ENCODE data around the gene CCDC137. TPM values are rescaled to one million over a fixed set of nuclear protein-coding genes. Genes with fewer than 3 reads are reported as not detected.

The CCDC137 gene
- total and polyA plus RNA-seq, 2 donors (not counting 1 experiment from before 2014, with no cell fraction given), result 6.9 to 9.8 TPM

GRCh38 chr17:81683208-81683583, 16.7 kb downstream of the CCDC137 start:
- Histone ChIP-seq H3K9ac (ENCODE audit: insufficient read depth, low read length) (peak overlapping the region; percentile 92), H3K79me2 (ENCODE audit: control insufficient read depth, insufficient read depth, low read length) (peaks cover 61% of the 10 kb centered on the region), H4K20me1 (ENCODE audit: control insufficient read depth, extremely low read depth, insufficient read depth, low read length) (peaks cover 2% of the 10 kb centered on the region), H3K36me3 (ENCODE audit: control insufficient read depth, insufficient read depth, low read length) (peaks cover 24% of the 10 kb centered on the region), H3K9me3 (ENCODE audit: control insufficient read depth, insufficient read depth, low read depth, low read length) (no peaks in the 10 kb centered on the region), H3K4me3 (replicated peaks in 1 of 4; ENCODE audit: control extremely low read depth in 1 of 4, insufficient read depth in 1 of 4, low read depth in 3 of 4, low read length in 4 of 4) (peak overlapping the region; percentile 80 to 97 (median 92)), H3K4me2 (ENCODE audit: extremely low read depth, insufficient read depth, low read length) (peak overlapping the region; percentile 88), H3K27me3 (ENCODE audit: control insufficient read depth, insufficient read depth, low read length) (no peaks in the 10 kb centered on the region), H3K4me1 (ENCODE audit: control insufficient read depth, extremely low read depth, insufficient read depth, low read length) (peaks cover 12% of the 10 kb centered on the region), H2AFZ (ENCODE audit: low read length) (peak overlapping the region; percentile 57), H3K27ac (ENCODE audit: insufficient read depth, low read length) (peak overlapping the region; percentile 94)
- DNase-seq (ENCODE audit: low read depth in 2 of 2), result no peak
- TF ChIP-seq, protein P1, sequence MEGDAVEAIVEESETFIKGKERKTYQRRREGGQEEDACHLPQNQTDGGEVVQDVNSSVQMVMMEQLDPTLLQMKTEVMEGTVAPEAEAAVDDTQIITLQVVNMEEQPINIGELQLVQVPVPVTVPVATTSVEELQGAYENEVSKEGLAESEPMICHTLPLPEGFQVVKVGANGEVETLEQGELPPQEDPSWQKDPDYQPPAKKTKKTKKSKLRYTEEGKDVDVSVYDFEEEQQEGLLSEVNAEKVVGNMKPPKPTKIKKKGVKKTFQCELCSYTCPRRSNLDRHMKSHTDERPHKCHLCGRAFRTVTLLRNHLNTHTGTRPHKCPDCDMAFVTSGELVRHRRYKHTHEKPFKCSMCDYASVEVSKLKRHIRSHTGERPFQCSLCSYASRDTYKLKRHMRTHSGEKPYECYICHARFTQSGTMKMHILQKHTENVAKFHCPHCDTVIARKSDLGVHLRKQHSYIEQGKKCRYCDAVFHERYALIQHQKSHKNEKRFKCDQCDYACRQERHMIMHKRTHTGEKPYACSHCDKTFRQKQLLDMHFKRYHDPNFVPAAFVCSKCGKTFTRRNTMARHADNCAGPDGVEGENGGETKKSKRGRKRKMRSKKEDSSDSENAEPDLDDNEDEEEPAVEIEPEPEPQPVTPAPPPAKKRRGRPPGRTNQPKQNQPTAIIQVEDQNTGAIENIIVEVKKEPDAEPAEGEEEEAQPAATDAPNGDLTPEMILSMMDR (conservative IDR thresholded peaks at IDR 0.05 in 1 of 2, IDR thresholded peaks at IDR 0.05 in 1 of 2; ENCODE audit: low read depth in 1 of 2, low read length in 2 of 2), result no peak
- TF ChIP-seq EZH2 (IDR thresholded peaks at IDR 0.05; ENCODE audit: low read length, missing control alignments), result no peak

DNA sequence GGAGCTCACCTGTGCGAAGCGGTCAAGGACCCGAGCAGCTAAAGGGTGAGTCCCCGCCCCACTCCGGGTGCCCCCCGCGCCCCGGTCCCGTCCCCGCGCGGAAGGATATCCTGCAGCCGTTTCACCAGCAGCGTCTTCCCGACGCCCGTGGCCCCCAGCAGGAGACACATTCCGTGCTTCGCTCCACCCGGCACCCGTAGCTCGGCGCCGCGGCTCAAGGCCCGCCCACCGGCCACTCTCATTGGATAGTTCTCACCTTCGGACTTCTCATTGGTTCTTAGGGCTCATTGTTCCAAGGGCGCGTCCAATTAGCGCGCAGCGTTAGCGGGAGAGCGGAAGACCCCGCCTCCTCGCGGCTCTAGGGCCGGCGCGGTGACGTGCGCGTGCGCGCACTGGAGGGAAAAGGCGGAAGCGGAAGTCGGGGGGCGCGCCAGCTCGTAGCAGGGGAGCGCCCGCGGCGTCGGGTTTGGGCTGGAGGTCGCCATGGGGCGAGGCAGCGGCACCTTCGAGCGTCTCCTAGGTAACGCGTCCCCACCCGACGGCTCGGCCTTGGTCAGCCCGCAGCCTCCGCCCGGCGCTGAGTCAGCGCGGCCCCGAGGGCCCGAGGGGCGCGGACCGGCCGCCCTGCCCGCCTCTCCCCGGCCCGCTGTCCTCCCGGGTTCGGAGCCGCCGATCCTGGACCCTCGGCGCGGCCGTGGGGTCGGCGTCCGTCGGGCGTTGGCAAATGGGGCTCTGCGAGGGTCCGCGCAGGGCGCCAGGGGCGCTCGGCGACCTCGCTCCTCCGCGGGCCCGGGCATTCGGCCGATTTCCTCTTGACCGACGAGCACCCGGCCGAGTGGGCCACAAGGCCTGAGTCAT, 17.3 kb downstream of the CCDC137 start, which contains the start of the genes ARL16 and HGS:
TSS of gene ARL16 (minus strand) at position 214 of the 858 bp plus-strand sequence. CDS start at position 170, 44 bp downstream.
TSS of gene HGS (plus strand) at position 428 of the 858 bp plus-strand sequence. CDS start at position 484, 56 bp downstream.
- H3K4me1 ChIP-seq (ENCODE audit: control insufficient read depth, extremely low read depth, insufficient read depth, low read length), result peaks cover 12% of the 10 kb centered on the region
- H4K20me1 ChIP-seq (ENCODE audit: control insufficient read depth, extremely low read depth, insufficient read depth, low read length), result peaks cover 2% of the 10 kb centered on the region
- peak within 1 kb of the TSS; percentile 96 for H3K27ac ChIP-seq (ENCODE audit: insufficient read depth, low read length)
- no peaks in the 10 kb centered on the region for H3K27me3 ChIP-seq (ENCODE audit: control insufficient read depth, insufficient read depth, low read length)
- no peaks in the 10 kb centered on the region for H3K9me3 ChIP-seq (ENCODE audit: control insufficient read depth, insufficient read depth, low read depth, low read length)
- H3K4me3 ChIP-seq (replicated peaks in 1 of 4; ENCODE audit: control extremely low read depth in 1 of 4, insufficient read depth in 1 of 4, low read depth in 3 of 4, low read length in 4 of 4), result peak within 1 kb of the TSS; percentile 89 to 97 (median 92)
- H3K36me3 ChIP-seq (ENCODE audit: control insufficient read depth, insufficient read depth, low read length), result peaks cover 30% of the 10 kb centered on the region
- H3K9ac ChIP-seq (ENCODE audit: insufficient read depth, low read length), result peak within 1 kb of the TSS; percentile 97
- TF ChIP-seq EZH2 (IDR thresholded peaks at IDR 0.05; ENCODE audit: low read length, missing control alignments), result no peak
- TF ChIP-seq, protein P1 (conservative IDR thresholded peaks at IDR 0.05 in 1 of 2, IDR thresholded peaks at IDR 0.05 in 1 of 2; ENCODE audit: low read depth in 1 of 2, low read length in 2 of 2), result no peak
- DNase-seq (ENCODE audit: low read depth in 2 of 2), result peak; percentile 99 to 100
- H2AFZ ChIP-seq (ENCODE audit: low read length), result peak within 1 kb of the TSS; percentile 57
- peak within 1 kb of the TSS; percentile 100 for H3K4me2 ChIP-seq (ENCODE audit: extremely low read depth, insufficient read depth, low read length)
- peaks cover 68% of the 10 kb centered on the region for H3K79me2 ChIP-seq (ENCODE audit: control insufficient read depth, insufficient read depth, low read length)

DNA sequence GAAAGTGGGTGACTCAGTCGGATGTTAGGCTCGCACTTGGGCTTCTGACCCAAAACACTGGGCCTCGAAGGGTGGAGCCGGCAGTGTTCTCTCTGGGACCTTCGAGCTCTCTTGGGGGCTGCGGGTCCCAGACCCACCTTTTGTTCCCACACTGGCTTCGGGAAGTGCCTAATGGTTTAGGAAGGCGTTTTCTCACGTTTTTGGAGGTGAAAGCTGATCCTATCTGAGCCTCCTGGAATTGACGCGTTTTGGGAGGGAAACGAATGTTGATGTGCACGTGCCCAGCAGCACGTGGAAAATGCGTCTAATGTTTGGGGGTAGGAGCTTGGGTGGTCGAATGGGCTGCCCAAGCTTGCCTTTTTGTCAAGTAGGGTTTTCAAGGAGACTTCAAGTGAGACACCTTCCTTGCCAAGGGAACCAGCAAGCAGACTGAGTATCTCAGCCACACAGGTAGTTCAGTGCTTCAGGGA, 17.9 kb downstream of the CCDC137 start:
- H3K27me3 ChIP-seq (ENCODE audit: control insufficient read depth, insufficient read depth, low read length), result no peaks in the 10 kb centered on the region
- H3K27ac ChIP-seq (ENCODE audit: insufficient read depth, low read length), result peak overlapping the region; percentile 96
- H3K4me2 ChIP-seq (ENCODE audit: extremely low read depth, insufficient read depth, low read length), result peak overlapping the region; percentile 100
- peaks cover 74% of the 10 kb centered on the region for H3K79me2 ChIP-seq (ENCODE audit: control insufficient read depth, insufficient read depth, low read length)
- H3K9ac ChIP-seq (ENCODE audit: insufficient read depth, low read length), result peak overlapping the region; percentile 97
- no peaks in the 10 kb centered on the region for H3K9me3 ChIP-seq (ENCODE audit: control insufficient read depth, insufficient read depth, low read depth, low read length)
- no peak overlapping the region for H2AFZ ChIP-seq (ENCODE audit: low read length)
- H3K4me3 ChIP-seq (replicated peaks in 1 of 4; ENCODE audit: control extremely low read depth in 1 of 4, insufficient read depth in 1 of 4, low read depth in 3 of 4, low read length in 4 of 4), result peak overlapping the region; percentile 62 to 92 (median 80)
- DNase-seq (ENCODE audit: low read depth in 2 of 2), result peak in 1 of 2 donors; percentile 84
- no peak for TF ChIP-seq EZH2 (IDR thresholded peaks at IDR 0.05; ENCODE audit: low read length, missing control alignments)
- TF ChIP-seq, protein P1 (conservative IDR thresholded peaks at IDR 0.05 in 1 of 2, IDR thresholded peaks at IDR 0.05 in 1 of 2; ENCODE audit: low read depth in 1 of 2, low read length in 2 of 2), result no peak
- H3K4me1 ChIP-seq (ENCODE audit: control insufficient read depth, extremely low read depth, insufficient read depth, low read length), result peaks cover 12% of the 10 kb centered on the region
- H4K20me1 ChIP-seq (ENCODE audit: control insufficient read depth, extremely low read depth, insufficient read depth, low read length), result peaks cover 2% of the 10 kb centered on the region
- H3K36me3 ChIP-seq (ENCODE audit: control insufficient read depth, insufficient read depth, low read length), result peaks cover 37% of the 10 kb centered on the region
